Measurements from ENCODE around the gene OPN5.

The OPN5 gene

DNA sequence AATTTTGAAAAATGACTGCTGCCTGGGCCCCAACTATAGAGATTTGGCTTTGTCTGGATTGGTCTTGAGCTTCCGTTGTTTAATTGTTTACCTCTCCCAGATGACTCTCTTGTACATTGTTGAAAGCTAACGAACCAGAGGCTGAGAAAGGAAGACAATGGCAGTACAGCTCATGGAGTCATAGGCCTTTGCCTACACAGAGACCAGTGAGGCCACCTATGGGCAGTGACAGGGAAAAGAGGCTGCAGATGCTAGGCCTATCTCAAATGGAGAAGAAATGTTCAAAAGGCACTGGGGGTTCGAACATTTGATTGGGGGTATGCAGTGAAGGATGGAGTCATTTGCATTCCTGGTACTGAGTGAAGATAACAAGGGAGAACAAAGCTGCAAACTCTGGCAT is 29.1 kb downstream of the OPN5 start (continued):
- TF ChIP-seq, protein P1, sequence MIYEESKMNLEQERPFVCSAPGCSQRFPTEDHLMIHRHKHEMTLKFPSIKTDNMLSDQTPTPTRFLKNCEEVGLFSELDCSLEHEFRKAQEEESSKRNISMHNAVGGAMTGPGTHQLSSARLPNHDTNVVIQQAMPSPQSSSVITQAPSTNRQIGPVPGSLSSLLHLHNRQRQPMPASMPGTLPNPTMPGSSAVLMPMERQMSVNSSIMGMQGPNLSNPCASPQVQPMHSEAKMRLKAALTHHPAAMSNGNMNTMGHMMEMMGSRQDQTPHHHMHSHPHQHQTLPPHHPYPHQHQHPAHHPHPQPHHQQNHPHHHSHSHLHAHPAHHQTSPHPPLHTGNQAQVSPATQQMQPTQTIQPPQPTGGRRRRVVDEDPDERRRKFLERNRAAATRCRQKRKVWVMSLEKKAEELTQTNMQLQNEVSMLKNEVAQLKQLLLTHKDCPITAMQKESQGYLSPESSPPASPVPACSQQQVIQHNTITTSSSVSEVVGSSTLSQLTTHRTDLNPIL (CRISPR knock-in tag; IDR thresholded peaks at IDR 0.05; ENCODE audit: low read depth), result no peak
- no peak for TF ChIP-seq OSR1 (CRISPR knock-in tag; IDR thresholded peaks at IDR 0.05)

GRCh38 chr6:47811443-47811842 is 29.6 kb downstream of the OPN5 start:
- TF ChIP-seq ZC3H10 (CRISPR knock-in tag; IDR thresholded peaks at IDR 0.05) (no peak), RARB (CRISPR knock-in tag; IDR thresholded peaks at IDR 0.05) (no peak), POU6F1 (CRISPR knock-in tag; IDR thresholded peaks at IDR 0.05; ENCODE audit: borderline replicate concordance, low read depth) (no peak), TOX (CRISPR knock-in tag; IDR thresholded peaks at IDR 0.05; ENCODE audit: borderline replicate concordance) (no peak), BACH2 (CRISPR knock-in tag; IDR thresholded peaks at IDR 0.05; ENCODE audit: borderline replicate concordance) (no peak)
- no peak for ATAC-seq

DNA sequence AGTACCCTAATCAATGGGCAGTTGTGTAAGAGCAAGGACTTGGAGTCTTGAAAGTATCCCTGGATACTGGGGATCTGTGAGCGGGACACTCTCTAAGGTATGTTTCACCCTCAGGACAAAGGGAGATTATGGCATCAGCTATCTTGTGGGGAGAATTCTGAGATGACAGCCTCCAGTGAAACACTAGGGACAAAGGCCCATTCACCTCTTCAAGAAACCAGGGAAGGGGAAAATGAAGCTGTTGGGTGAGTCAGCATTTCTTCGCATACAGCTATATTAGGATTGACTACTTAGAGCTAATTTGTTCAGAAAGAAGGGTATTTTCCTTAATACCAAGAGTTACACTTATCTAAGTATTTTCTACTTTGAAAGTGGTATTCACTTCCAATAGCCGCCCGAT is 35.9 kb downstream of the OPN5 start:
- TF ChIP-seq PATZ1 (CRISPR knock-in tag; IDR thresholded peaks at IDR 0.05; ENCODE audit: borderline replicate concordance) (no peak), ESRRG (CRISPR knock-in tag; IDR thresholded peaks at IDR 0.05) (no peak), PPARA (CRISPR knock-in tag; IDR thresholded peaks at IDR 0.05; ENCODE audit: borderline replicate concordance) (no peak), ZFP30 (CRISPR knock-in tag; IDR thresholded peaks at IDR 0.05) (no peak), TCF4 (CRISPR knock-in tag; IDR thresholded peaks at IDR 0.05; ENCODE audit: borderline replicate concordance) (no peak), ZFP3 (CRISPR knock-in tag; IDR thresholded peaks at IDR 0.05) (no peak), ZNF8 (CRISPR knock-in tag; IDR thresholded peaks at IDR 0.05) (no peak), ZNF70 (CRISPR knock-in tag; IDR thresholded peaks at IDR 0.05) (no peak), ZC3H10 (CRISPR knock-in tag; IDR thresholded peaks at IDR 0.05) (no peak), ZNF565 (CRISPR knock-in tag; conservative IDR thresholded peaks at IDR 0.05; ENCODE audit: low read depth) (no peak), ARNTL (CRISPR knock-in tag; IDR thresholded peaks at IDR 0.05; ENCODE audit: borderline replicate concordance, low read depth) (no peak), ISL1 (CRISPR knock-in tag; IDR thresholded peaks at IDR 0.05) (no peak), TSHZ2 (CRISPR knock-in tag; IDR thresholded peaks at IDR 0.05) (no peak)
- TF ChIP-seq, protein P2, sequence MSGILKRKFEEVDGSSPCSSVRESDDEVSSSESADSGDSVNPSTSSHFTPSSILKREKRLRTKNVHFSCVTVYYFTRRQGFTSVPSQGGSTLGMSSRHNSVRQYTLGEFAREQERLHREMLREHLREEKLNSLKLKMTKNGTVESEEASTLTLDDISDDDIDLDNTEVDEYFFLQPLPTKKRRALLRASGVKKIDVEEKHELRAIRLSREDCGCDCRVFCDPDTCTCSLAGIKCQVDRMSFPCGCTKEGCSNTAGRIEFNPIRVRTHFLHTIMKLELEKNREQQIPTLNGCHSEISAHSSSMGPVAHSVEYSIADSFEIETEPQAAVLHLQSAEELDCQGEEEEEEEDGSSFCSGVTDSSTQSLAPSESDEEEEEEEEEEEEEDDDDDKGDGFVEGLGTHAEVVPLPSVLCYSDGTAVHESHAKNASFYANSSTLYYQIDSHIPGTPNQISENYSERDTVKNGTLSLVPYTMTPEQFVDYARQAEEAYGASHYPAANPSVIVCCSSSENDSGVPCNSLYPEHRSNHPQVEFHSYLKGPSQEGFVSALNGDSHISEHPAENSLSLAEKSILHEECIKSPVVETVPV (CRISPR knock-in tag; IDR thresholded peaks at IDR 0.05), result no peak
- TF ChIP-seq, protein P1 (CRISPR knock-in tag; IDR thresholded peaks at IDR 0.05; ENCODE audit: low read depth), result no peak
- no peak for ATAC-seq

All from SK-N-SH treated with all-trans-retinoic acid at 6 μM for 48 hours (cell line).